OCI-LY7 (cell line): ENCODE data around the gene BPIFB6. TPM values are rescaled to one million over a fixed set of nuclear protein-coding genes. Genes with fewer than 3 reads are reported as not detected.

Experiments
- BruUV-seq: library from RNA; stranded (reverse); fragments of 400-500 nt; replicated peaks from 2 replicates; lab custom pipeline; 2021; lab: Mats Ljungman, UMichigan
- CTCF ChIA-PET: fragments of 300-600 bp; sonication (Branson Sonifier 250); formaldehyde crosslinking; loops from one replicate; lab custom pipeline; 2022; ENCODE audit warnings: antibody characterized with exemption; ENCODE audit not compliant: unreplicated experiment; lab: Charles Lee
- POLR2A ChIA-PET: fragments of 300-600 bp; sonication (Branson Sonifier 250); formaldehyde crosslinking; loops from one replicate; lab custom pipeline; 2022; ENCODE audit warnings: antibody characterized with exemption; lab: Charles Lee
- DNase-seq: peaks from one replicate; pipeline ENCODE4 v3.0.0-alpha.2; 2015; ENCODE audit warnings: low spot score
- H2AFZ ChIP-seq: fragments of 200-600 bp; sonication (generic), shearing (Covaris generic); 2 replicates; pipeline ENCODE4 v1.6.1; 2014; ENCODE audit warnings: mild to moderate bottlenecking, antibody characterized with exemption, low read length, moderate library complexity
- H3K27ac ChIP-seq: fragments of 200-600 bp; sonication (generic); 2 replicates; pipeline ENCODE4 v1.5.1; 2014; ENCODE audit warnings: mixed run types, low read depth, mild to moderate bottlenecking, moderate library complexity, low read length, inconsistent platforms; ENCODE audit not compliant: poor library complexity, severe bottlenecking
- H3K36me3 ChIP-seq: fragments of 200-600 bp; sonication (generic); 2 replicates; pipeline ENCODE4 v1.6.1; 2014; ENCODE audit warnings: mild to moderate bottlenecking, antibody characterized with exemption, low read length, moderate library complexity, mixed read lengths; ENCODE audit not compliant: insufficient read depth
- H3K4me1 ChIP-seq: fragments of 200-600 bp; sonication (generic); 2 replicates; pipeline ENCODE4 v1.5.1; 2014; ENCODE audit warnings: mild to moderate bottlenecking, low read length; ENCODE audit not compliant: insufficient read depth, poor library complexity, severe bottlenecking
- H3K4me2 ChIP-seq: fragments of 200-600 bp; sonication (generic); 2 replicates; pipeline ENCODE4 v1.6.1; 2014; ENCODE audit warnings: mild to moderate bottlenecking, low read length
- H3K4me3 ChIP-seq: fragments of 200-600 bp; sonication (generic); 2 replicates; pipeline ENCODE4 v1.5.1; 2014; ENCODE audit warnings: mild to moderate bottlenecking, low read depth, low read length; ENCODE audit not compliant: poor library complexity, severe bottlenecking
- H3K79me2 ChIP-seq: fragments of 200-600 bp; sonication (generic); 2 replicates; pipeline ENCODE4 v1.6.1; 2016; ENCODE audit warnings: low read depth, mild to moderate bottlenecking, low read length, moderate library complexity, mixed read lengths; ENCODE audit not compliant: insufficient read depth
- H3K9me2 ChIP-seq: fragments of 200-600 bp; sonication (generic); 2 replicates; pipeline ENCODE4 v1.6.1; 2016; ENCODE audit warnings: mild to moderate bottlenecking, low read length, mixed read lengths; ENCODE audit not compliant: insufficient read depth
- H3K9me3 ChIP-seq: fragments of 200-600 bp; sonication (generic); 2 replicates; pipeline ENCODE4 v1.6.1; 2014; ENCODE audit warnings: mild to moderate bottlenecking, mixed run types, low read length, mixed read lengths
- H4K20me1 ChIP-seq: fragments of 200-600 bp; sonication (generic); 2 replicates; pipeline ENCODE4 v1.6.1; 2014; ENCODE audit warnings: mild to moderate bottlenecking, antibody characterized with exemption, low read length, moderate library complexity, mixed read lengths; ENCODE audit not compliant: insufficient read depth
- CTCF ChIP-seq: fragments of 200-600 bp; sonication (generic); conservative IDR thresholded peaks from 2 replicates; pipeline ENCODE4 v1.5.1; 2014; ENCODE audit warnings: mild to moderate bottlenecking, antibody characterized with exemption, low read length, moderate library complexity, mixed read lengths
- EZH2phosphoT487 ChIP-seq: fragments of 200-600 bp; sonication (generic); IDR thresholded peaks from 2 replicates; pipeline ENCODE4 v1.6.1; 2018; ENCODE audit warnings: low read depth, borderline replicate concordance, mild to moderate bottlenecking, mixed run types, antibody characterized with exemption, low read length, moderate library complexity, mixed read lengths
- intact Hi-C: fragments of 100-400 bp; cut with micrococcal nuclease; formaldehyde crosslinking; loops from one replicate; pipeline ENCODE4 v1.10.0; 2022; ENCODE audit not compliant: unreplicated experiment
- total RNA-seq, 2 experiments: library from RNA; depleted of rRNA in 1 of 2; stranded (reverse); fragments of >200 nt in 1 of 2; shearing (Covaris generic) in 1 of 2; gene quantifications; 2 replicates each; pipeline ENCODE4 v1.2.3, GENCODE V29; 2014 to 2022

BPIFB6 gene
- total RNA-seq, 2 experiments from 2014 or later, result not detected

GRCh38 chr20:33093582-33093981, 62.1 kb downstream of the BPIFB6 start:
- Histone ChIP-seq H3K4me1 (no peaks in the 10 kb centered on the region), H2AFZ (no peak overlapping the region), H3K36me3 (no peaks in the 10 kb centered on the region), H3K4me2 (no peak overlapping the region), H3K9me2 (no peaks in the 10 kb centered on the region), H4K20me1 (no peaks in the 10 kb centered on the region; the same call in 1 of the 2 replicates), H3K79me2 (no peaks in the 10 kb centered on the region), H3K9me3 (no peaks in the 10 kb centered on the region), H3K4me3 (no peak overlapping the region), H3K27ac (no peak overlapping the region)
- CTCF ChIA-PET, result no interaction called here
- intact Hi-C loops, result no loop called here
- no peak for TF ChIP-seq CTCF
- TF ChIP-seq EZH2phosphoT487, result no peak
- no peak for DNase-seq
- BruUV-seq, result no TSS peak
- POLR2A ChIA-PET, result no interaction called here

Other genes starting within 250 kb of the BPIFB6 start
- gene MAPRE1, start 211.7 kb upstream of the BPIFB6 start, total RNA-seq (2014; rRNA removed; shearing (Covaris generic)), result 106 and 116 TPM in 2 replicates
- gene MAPRE1, start 211.7 kb upstream of the BPIFB6 start, total RNA-seq (2022), result 172 and 179 TPM in 2 replicates
- gene EFCAB8, start 172.7 kb upstream of the BPIFB6 start, total RNA-seq (2014; rRNA removed; shearing (Covaris generic)), result 0.57 TPM in 1 of 2 replicates, not detected in the other
- gene EFCAB8, start 172.7 kb upstream of the BPIFB6 start, total RNA-seq (2022), result not detected in 2 replicates
- not detected in 2 replicates for gene SUN5, start 27.2 kb upstream of the BPIFB6 start, total RNA-seq (2014; rRNA removed; shearing (Covaris generic))
- not detected in 2 replicates for gene SUN5, start 27.2 kb upstream of the BPIFB6 start, total RNA-seq (2022)
- gene BPIFB2, start 23.9 kb upstream of the BPIFB6 start, total RNA-seq (2014; rRNA removed; shearing (Covaris generic)), result not detected in 2 replicates
- gene BPIFB2, start 23.9 kb upstream of the BPIFB6 start, total RNA-seq (2022), result not detected in 2 replicates
- gene BPIFB3, start 22.3 kb downstream of the BPIFB6 start, total RNA-seq (2014; rRNA removed; shearing (Covaris generic)), result not detected in 2 replicates
- gene BPIFB3, start 22.3 kb downstream of the BPIFB6 start, total RNA-seq (2022), result not detected in 2 replicates
- gene BPIFB4, start 48.0 kb downstream of the BPIFB6 start, total RNA-seq (2014; rRNA removed; shearing (Covaris generic)), result not detected in 2 replicates
- gene BPIFB4, start 48.0 kb downstream of the BPIFB6 start, total RNA-seq (2022), result not detected in 2 replicates
- not detected in 2 replicates for gene BPIFA2, start 136.5 kb downstream of the BPIFB6 start, total RNA-seq (2014; rRNA removed; shearing (Covaris generic))
- gene BPIFA2, start 136.5 kb downstream of the BPIFB6 start, total RNA-seq (2022), result not detected in 2 replicates
- not detected in 2 replicates for gene BPIFA3, start 185.7 kb downstream of the BPIFB6 start, total RNA-seq (2014; rRNA removed; shearing (Covaris generic))
- not detected in 2 replicates for gene BPIFA3, start 185.7 kb downstream of the BPIFB6 start, total RNA-seq (2022)
- not detected in 2 replicates for gene BPIFA1, start 204.3 kb downstream of the BPIFB6 start, total RNA-seq (2014; rRNA removed; shearing (Covaris generic))
- gene BPIFA1, start 204.3 kb downstream of the BPIFB6 start, total RNA-seq (2022), result not detected in 2 replicates